Testis (tissue), 3 donors: ENCODE results near the gene P3R3URF. TPM values are rescaled to one million over a fixed set of nuclear protein-coding genes. Genes with fewer than 3 reads are reported as not detected.

ENCODE experiments used
- DNase-seq: peaks from one replicate; pipeline ENCODE4 v3.0.0-alpha.2; 2019
- H3K27ac ChIP-seq, 2 donors: fragments of 200-600 bp; sonication (generic); one replicate each; pipeline ENCODE4 v1.5.1; 2019
- H3K27me3 ChIP-seq: fragments of 200-600 bp; sonication (generic); one replicate; pipeline ENCODE4 v1.5.1; 2019
- H3K36me3 ChIP-seq: fragments of 200-600 bp; sonication (generic); one replicate; pipeline ENCODE4 v1.5.1; 2017; ENCODE audit warnings: low read depth; ENCODE audit errors: missing control alignments
- H3K4me1 ChIP-seq: fragments of 200-600 bp; sonication (generic); one replicate; pipeline ENCODE4 v1.5.1; 2019
- H3K4me3 ChIP-seq, 2 donors: fragments of 200-600 bp; sonication (generic); one replicate each; pipeline ENCODE4 v1.5.1; 2017 to 2019
- H3K9me3 ChIP-seq: fragments of 200-600 bp; sonication (generic); one replicate; pipeline ENCODE4 v1.5.1; 2017
- CTCF ChIP-seq, 3 experiments: fragments of 450-650 bp in 2 of 3; fragments of 200-600 bp in 1 of 3; sonication (generic) in 1 of 3; IDR thresholded peaks; one replicate each; pipeline ENCODE4 v1.5.1; 2016 to 2019; ENCODE audit warnings: antibody characterized with exemption in 3 of 3, mild to moderate bottlenecking in 2 of 3, moderate library complexity in 1 of 3
- POLR2A ChIP-seq: fragments of 450-650 bp; IDR thresholded peaks from one replicate; pipeline ENCODE4 v1.6.1; 2017; ENCODE audit warnings: antibody characterized with exemption, mild to moderate bottlenecking, moderate library complexity
- WGBS, 2 donors: methylation state at CpG; one replicate each; pipeline ENCODE4 v1.1.5; 2018; 5-methylcytosine and 5-hydroxymethylcytosine counted together
- intact Hi-C: fragments of 100-400 bp; cut with DNase I; formaldehyde crosslinking; loops from one replicate; pipeline ENCODE4 v1.15.1; 2023; ENCODE audit warnings: low total_unique reads
- polyA plus RNA-seq: library from polyadenylated mRNA; stranded (reverse); fragments of 350-450 nt; fragmentation: Illumina TruSeq; extraction: RNeasy Lipid Tissue Mini Kit (QIAGEN cat#74804); gene quantifications from one replicate; pipeline ENCODE4 v1.2.3, GENCODE V29; 2014; ENCODE audit warnings: low read depth, low replicate concordance; ENCODE audit not compliant: insufficient read depth
- total RNA-seq, 2 donors: library from RNA; depleted of rRNA; stranded (reverse); fragments of >200 nt; gene quantifications; one replicate each; pipeline ENCODE4 v1.2.3, GENCODE V29; 2016

Gene P3R3URF
- total and polyA plus RNA-seq, 3 donors from 2014 or later, result 35.0 to 123 (median 69.1) TPM

- no peak for DNase-seq
- WGBS, 2 donors, result 79% methylated on average over 2 of the region's 2 CpGs
- Histone ChIP-seq H3K27me3 (no peaks in the 10 kb centered on the region), H3K9me3 (no peaks in the 10 kb centered on the region), H3K36me3 (no peaks in the 10 kb centered on the region), H3K4me3 (no peak overlapping the region), H3K27ac (no peak overlapping the region), H3K4me1 (peaks cover under 1% of the 10 kb centered on the region)
- TF ChIP-seq CTCF (IDR thresholded peaks at IDR 0.05) (no peak), POLR2A (no peak)
- intact Hi-C loops, result no loop called here
These were observed 34.8 kb upstream of the P3R3URF start for GRCh38 chr1:46211051-46211450.

- Histone ChIP-seq H3K36me3 (no peaks in the 10 kb centered on the region), H3K4me1 (peaks cover 6% of the 10 kb centered on the region), H3K27ac (no peak overlapping the region), H3K4me3 (no peak overlapping the region), H3K27me3 (no peaks in the 10 kb centered on the region), H3K9me3 (no peaks in the 10 kb centered on the region)
- no peak for DNase-seq
- TF ChIP-seq POLR2A, result no peak
- TF ChIP-seq CTCF (IDR thresholded peaks at IDR 0.05), result no peak
- WGBS, 2 donors, result 93 to 97% methylated on average over 3 of the region's 3 CpGs
- intact Hi-C loops, result no loop called here
These were observed 34.3 kb upstream of the P3R3URF start for GRCh38 chr1:46210561-46210960.

DNA sequence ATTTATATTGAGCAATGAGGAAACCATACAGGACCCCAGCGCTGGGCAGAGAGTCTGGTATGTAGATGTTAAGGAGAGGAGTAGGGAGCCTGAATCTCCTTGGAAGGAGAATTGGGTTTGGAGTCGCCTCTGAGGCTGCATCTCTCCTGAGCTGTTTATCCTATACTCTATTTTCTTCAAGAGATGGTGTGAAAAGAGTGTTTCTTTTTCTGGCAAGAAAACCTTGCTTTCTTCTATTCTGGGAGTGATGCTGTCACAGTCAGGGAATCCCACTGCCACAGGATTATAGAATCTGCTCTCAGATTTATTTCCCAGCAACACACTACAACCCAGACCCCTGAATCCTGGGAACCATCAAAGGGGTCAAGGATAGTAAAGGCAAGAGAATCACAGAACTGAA lies 30.1 kb upstream of the P3R3URF start:
- no peak for TF ChIP-seq POLR2A
- no peak for TF ChIP-seq CTCF (IDR thresholded peaks at IDR 0.05)
- WGBS, 2 donors, result 83% methylated on average over 2 of the region's 2 CpGs
- Histone ChIP-seq H3K27ac (no peak overlapping the region), H3K9me3 (no peaks in the 10 kb centered on the region), H3K36me3 (no peaks in the 10 kb centered on the region), H3K4me3 (no peak overlapping the region), H3K27me3 (no peaks in the 10 kb centered on the region), H3K4me1 (peaks cover 18% of the 10 kb centered on the region)
- no peak for DNase-seq
- intact Hi-C loops, result no loop called here

DNA sequence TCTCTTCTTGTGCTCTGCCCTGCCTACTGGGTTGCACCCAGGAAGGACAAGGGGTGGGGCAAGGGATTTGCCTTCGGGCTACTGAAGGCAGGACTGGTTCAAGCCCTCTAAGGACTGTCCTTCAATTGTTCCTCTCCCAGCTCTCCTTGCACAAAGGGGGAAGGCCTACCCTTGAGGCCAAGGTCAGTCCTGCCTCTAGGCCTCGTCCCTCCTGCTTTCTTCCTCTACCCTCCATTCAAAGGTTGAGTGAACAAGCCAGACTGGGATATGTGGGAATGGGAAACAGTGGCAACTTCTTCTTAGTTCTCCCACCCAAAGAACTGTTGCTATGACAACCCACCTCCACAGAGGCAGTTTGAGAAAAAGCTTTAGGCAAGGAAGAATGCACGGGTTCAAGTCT lies 29.5 kb upstream of the P3R3URF start:
- TF ChIP-seq CTCF (IDR thresholded peaks at IDR 0.05), result no peak
- TF ChIP-seq POLR2A, result no peak
- intact Hi-C loops, result no loop called here
- H3K4me1 ChIP-seq, result peaks cover 18% of the 10 kb centered on the region

GRCh38 chr1:46205141-46205540 lies 28.9 kb upstream of the P3R3URF start:
- DNase-seq, result no peak
- Histone ChIP-seq H3K4me3 (no peak overlapping the region), H3K9me3 (no peaks in the 10 kb centered on the region), H3K27ac (no peak overlapping the region), H3K4me1 (peaks cover 18% of the 10 kb centered on the region), H3K36me3 (no peaks in the 10 kb centered on the region), H3K27me3 (no peaks in the 10 kb centered on the region)
- 67 to 73% methylated on average over 3 of the region's 3 CpGs for WGBS, 2 donors
- TF ChIP-seq POLR2A (no peak), CTCF (IDR thresholded peaks at IDR 0.05) (no peak)
- intact Hi-C loops, result no loop called here

More for the DNA sequence above, 29.5 kb upstream of the P3R3URF start:
- DNase-seq, result no peak
- WGBS, 2 donors, result 39 to 51% methylated on average over 3 of the region's 3 CpGs
- Histone ChIP-seq H3K27me3 (no peaks in the 10 kb centered on the region), H3K27ac (no peak overlapping the region), H3K4me3 (no peak overlapping the region), H3K36me3 (no peaks in the 10 kb centered on the region), H3K9me3 (no peaks in the 10 kb centered on the region)
